22Rv1 (cell line): ENCODE results near the gene DCAF12L1.

ENCODE experiments used
- H3K27ac ChIP-seq: fragments of 450-650 bp; 2 replicates; pipeline ENCODE4 v1.5.1; 2017
- CTCF ChIP-seq: fragments of 450-650 bp; IDR thresholded peaks from 2 replicates; pipeline ENCODE4 v1.5.1; 2017; ENCODE audit warnings: mild to moderate bottlenecking
- ZFX ChIP-seq: fragments of 450-650 bp; IDR thresholded peaks from 2 replicates; pipeline ENCODE4 v1.6.1; 2017; ENCODE audit warnings: antibody characterized with exemption, borderline replicate concordance

DCAF12L1 gene

DNA sequence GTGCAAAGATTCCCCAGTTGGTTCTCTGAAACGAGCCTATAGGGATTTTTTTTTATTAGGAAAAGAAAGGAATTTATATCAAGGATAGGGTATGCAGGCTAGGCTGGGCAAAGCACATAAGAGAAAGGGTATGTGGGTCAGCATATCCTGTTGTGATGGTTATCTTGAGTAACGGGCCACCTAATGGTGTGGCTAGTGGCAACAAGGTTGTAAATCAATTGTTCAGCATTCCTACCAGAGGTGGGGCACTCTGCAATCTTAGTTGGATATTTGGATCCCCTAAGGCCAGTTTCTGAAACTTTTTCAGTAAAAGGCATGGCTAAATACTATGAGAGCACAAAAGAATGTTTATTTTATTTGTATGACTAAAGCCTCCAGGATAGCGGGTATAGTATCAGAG lies 42.7 kb downstream of the DCAF12L1 start:
- TF ChIP-seq CTCF = no peak
- TF ChIP-seq ZFX = no peak
- no peak overlapping the region for H3K27ac ChIP-seq
